ENCODE measurements around the gene TRIM62. TPM values are rescaled to one million over a fixed set of nuclear protein-coding genes. Genes with fewer than 3 reads are reported as not detected.

The TRIM62 gene
- polyA plus RNA-seq, 1 donor (not counting 4 experiments of a cell fraction or from before 2014, with no cell fraction given): 2.0 TPM

DNA sequence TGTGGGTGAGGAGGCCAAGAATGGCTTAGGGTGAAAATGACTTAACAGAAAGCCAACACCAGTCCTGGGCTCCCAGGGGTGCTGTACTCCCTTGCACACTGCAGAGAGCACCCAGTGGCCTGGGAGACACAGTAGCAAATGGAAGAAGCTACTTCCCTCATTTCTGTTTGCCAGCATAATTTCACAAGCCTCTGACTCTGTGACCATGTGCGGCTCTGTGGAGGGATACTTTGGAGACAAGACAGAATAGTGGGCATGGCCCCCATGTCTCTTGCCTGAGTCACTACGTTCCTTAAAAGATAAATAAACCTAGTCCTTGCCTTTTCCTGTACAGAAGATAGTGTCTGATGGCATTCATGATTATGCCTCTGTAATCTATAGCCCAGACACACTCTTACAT, 38.1 kb downstream of the TRIM62 start:
- no peak for FAIRE-seq

GRCh38 chr1:33143176-33143575, 38.7 kb downstream of the TRIM62 start:
- Histone ChIP-seq H3K27me3 (ENCODE audit: control insufficient read depth, extremely low read depth, insufficient read depth, low read length) (no peaks in the 10 kb centered on the region), H3K79me2 (ENCODE audit: control insufficient read depth, insufficient read depth, low read length) (no peaks in the 10 kb centered on the region), H2AFZ (ENCODE audit: control insufficient read depth, low read length) (no peak overlapping the region), H3K9ac (ENCODE audit: control insufficient read depth, extremely low read depth, insufficient read depth, low read length) (no peak overlapping the region), H3K36me3 (ENCODE audit: control insufficient read depth in 2 of 2, extremely low read depth in 1 of 2, insufficient read depth in 2 of 2, low read length in 2 of 2) (peaks cover 0 to 10% of the 10 kb centered on the region in 2 experiments), H3K4me3 (ENCODE audit: control insufficient read depth in 2 of 3, extremely low read depth in 1 of 3, insufficient read depth in 2 of 3, low read depth in 1 of 3, low read length in 3 of 3) (no peak overlapping the region), H3K4me2 (ENCODE audit: control insufficient read depth, extremely low read depth, insufficient read depth, low read depth, low read length) (no peak overlapping the region), H3K4me1 (ENCODE audit: control insufficient read depth, extremely low read depth, insufficient read depth, low read length) (no peaks in the 10 kb centered on the region), H3K9me3 (ENCODE audit: control insufficient read depth, low read depth, low read length) (no peaks in the 10 kb centered on the region), H3K9me1 (ENCODE audit: control insufficient read depth, extremely low read depth, insufficient read depth, low read length) (no peaks in the 10 kb centered on the region), H3K27ac (ENCODE audit: control insufficient read depth, insufficient read depth, low read length) (no peak overlapping the region), H4K20me1 (ENCODE audit: control insufficient read depth, extremely low read depth, insufficient read depth, low read length) (no peaks in the 10 kb centered on the region)
- dilution Hi-C loops (cut with MboI; ENCODE audit: extremely low pct_ligation_motif_present, low sequenced_read_pairs): loop anchor here (5.0 kb wide), 1 partner anchor 34 kb away; no protein-coding TSS in a partner anchor
- DNase-seq (ENCODE audit: low read depth, low spot score) (no peak), FAIRE-seq (no peak)
- TF ChIP-seq, protein P1, sequence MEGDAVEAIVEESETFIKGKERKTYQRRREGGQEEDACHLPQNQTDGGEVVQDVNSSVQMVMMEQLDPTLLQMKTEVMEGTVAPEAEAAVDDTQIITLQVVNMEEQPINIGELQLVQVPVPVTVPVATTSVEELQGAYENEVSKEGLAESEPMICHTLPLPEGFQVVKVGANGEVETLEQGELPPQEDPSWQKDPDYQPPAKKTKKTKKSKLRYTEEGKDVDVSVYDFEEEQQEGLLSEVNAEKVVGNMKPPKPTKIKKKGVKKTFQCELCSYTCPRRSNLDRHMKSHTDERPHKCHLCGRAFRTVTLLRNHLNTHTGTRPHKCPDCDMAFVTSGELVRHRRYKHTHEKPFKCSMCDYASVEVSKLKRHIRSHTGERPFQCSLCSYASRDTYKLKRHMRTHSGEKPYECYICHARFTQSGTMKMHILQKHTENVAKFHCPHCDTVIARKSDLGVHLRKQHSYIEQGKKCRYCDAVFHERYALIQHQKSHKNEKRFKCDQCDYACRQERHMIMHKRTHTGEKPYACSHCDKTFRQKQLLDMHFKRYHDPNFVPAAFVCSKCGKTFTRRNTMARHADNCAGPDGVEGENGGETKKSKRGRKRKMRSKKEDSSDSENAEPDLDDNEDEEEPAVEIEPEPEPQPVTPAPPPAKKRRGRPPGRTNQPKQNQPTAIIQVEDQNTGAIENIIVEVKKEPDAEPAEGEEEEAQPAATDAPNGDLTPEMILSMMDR (optimal IDR thresholded peaks at IDR 0.05 in 1 of 3, IDR thresholded peaks at IDR 0.05 in 1 of 3, conservative IDR thresholded peaks at IDR 0.05 in 1 of 3; ENCODE audit: extremely low read depth in 1 of 3, insufficient read depth in 2 of 3, low read length in 3 of 3): no peak
- TF ChIP-seq EZH2 (IDR thresholded peaks at IDR 0.05; ENCODE audit: low read length): no peak

More for the DNA sequence above, 38.1 kb downstream of the TRIM62 start:
- H3K4me2 ChIP-seq (ENCODE audit: control insufficient read depth, extremely low read depth, insufficient read depth, low read depth, low read length): no peak overlapping the region
- no peak overlapping the region for H3K27ac ChIP-seq (ENCODE audit: control insufficient read depth, insufficient read depth, low read length)
- H4K20me1 ChIP-seq (ENCODE audit: control insufficient read depth, extremely low read depth, insufficient read depth, low read length): no peaks in the 10 kb centered on the region
- no peaks in the 10 kb centered on the region for H3K4me1 ChIP-seq (ENCODE audit: control insufficient read depth, extremely low read depth, insufficient read depth, low read length)
- no peaks in the 10 kb centered on the region for H3K9me1 ChIP-seq (ENCODE audit: control insufficient read depth, extremely low read depth, insufficient read depth, low read length)
- H3K36me3 ChIP-seq (ENCODE audit: control insufficient read depth in 2 of 2, extremely low read depth in 1 of 2, insufficient read depth in 2 of 2, low read length in 2 of 2): peaks cover 0 to 10% of the 10 kb centered on the region in 2 experiments
- dilution Hi-C loops (cut with MboI; ENCODE audit: extremely low pct_ligation_motif_present, low sequenced_read_pairs): loop anchor here (5.0 kb wide), 1 partner anchor 34 kb away; no protein-coding TSS in a partner anchor
- DNase-seq (ENCODE audit: low read depth, low spot score): no peak
- TF ChIP-seq, protein P1 (optimal IDR thresholded peaks at IDR 0.05 in 1 of 3, IDR thresholded peaks at IDR 0.05 in 1 of 3, conservative IDR thresholded peaks at IDR 0.05 in 1 of 3; ENCODE audit: extremely low read depth in 1 of 3, insufficient read depth in 2 of 3, low read length in 3 of 3): no peak
- no peaks in the 10 kb centered on the region for H3K79me2 ChIP-seq (ENCODE audit: control insufficient read depth, insufficient read depth, low read length)
- no peak overlapping the region for H3K4me3 ChIP-seq (ENCODE audit: control insufficient read depth in 2 of 3, extremely low read depth in 1 of 3, insufficient read depth in 2 of 3, low read depth in 1 of 3, low read length in 3 of 3)
- no peaks in the 10 kb centered on the region for H3K9me3 ChIP-seq (ENCODE audit: control insufficient read depth, low read depth, low read length)
- H2AFZ ChIP-seq (ENCODE audit: control insufficient read depth, low read length): no peak overlapping the region
- H3K27me3 ChIP-seq (ENCODE audit: control insufficient read depth, extremely low read depth, insufficient read depth, low read length): no peaks in the 10 kb centered on the region
- no peak overlapping the region for H3K9ac ChIP-seq (ENCODE audit: control insufficient read depth, extremely low read depth, insufficient read depth, low read length)
